Body of pancreas (tissue), 4 donors: ENCODE data around the gene CWC22. TPM values are rescaled to one million over a fixed set of nuclear protein-coding genes. Genes with fewer than 3 reads are reported as not detected.

ENCODE experiments used
- ATAC-seq: fragments of 150-250 bp; one replicate; pipeline ENCODE4 v1.9.1; 2016
- DNase-seq, 4 donors: peaks; one replicate each; pipeline ENCODE4 v3.0.0-alpha.2; 2019
- H3K27ac ChIP-seq, 4 donors: fragments of 200-600 bp; sonication (generic); 1 replicate in 3 of 4; 2 replicates in 1 of 4; pipeline versions ENCODE4 v1.5.1 to v1.6.1; 2016 to 2019; ENCODE audit warnings: mild to moderate bottlenecking in 1 of 4, mixed read lengths in 1 of 4, moderate library complexity in 1 of 4
- H3K27me3 ChIP-seq, 2 donors: fragments of 200-600 bp; sonication (generic); one replicate each; pipeline ENCODE4 v1.6.0; 2016; ENCODE audit warnings: mild to moderate bottlenecking in 1 of 2
- H3K36me3 ChIP-seq, 2 donors: fragments of 200-600 bp; sonication (generic); replicated peaks in 1 of 2; 2 replicates each; pipeline ENCODE4 v1.5.1; 2016; ENCODE audit warnings: low read depth in 2 of 2; ENCODE audit not compliant: insufficient read depth in 1 of 2
- H3K4me1 ChIP-seq: fragments of 200-600 bp; sonication (generic); one replicate; pipeline ENCODE4 v1.6.0; 2016
- H3K4me3 ChIP-seq, 2 donors: fragments of 200-600 bp; sonication (generic); 1 replicate in 1 of 2; 2 replicates in 1 of 2; pipeline ENCODE4 v1.5.1; 2016 to 2019
- H3K9me3 ChIP-seq, 3 donors: fragments of 200-600 bp; sonication (generic); 1 replicate in 2 of 3; 2 replicates in 1 of 3; pipeline ENCODE4 v1.5.1; 2016
- CTCF ChIP-seq, 7 experiments: fragments of 450-650 bp in 4 of 7; fragments of 200-600 bp in 3 of 7; sonication (generic) in 3 of 7; IDR thresholded peaks; one replicate each; pipeline ENCODE4 v1.5.1; 2016 to 2019; ENCODE audit warnings: antibody characterized with exemption in 7 of 7
- POLR2A ChIP-seq, 3 donors: fragments of 450-650 bp; IDR thresholded peaks; one replicate each; pipeline ENCODE4 v1.6.1; 2016; ENCODE audit warnings: antibody characterized with exemption in 3 of 3, mild to moderate bottlenecking in 2 of 3
- WGBS, 2 donors: methylation state at CpG; one replicate each; pipeline ENCODE4 v1.1.5; 2017; 5-methylcytosine and 5-hydroxymethylcytosine counted together
- intact Hi-C: fragments of 100-400 bp; cut with DNase I; formaldehyde crosslinking; loops from one replicate; pipeline ENCODE4 v1.15.1; 2023
- total RNA-seq, 2 donors: library from RNA; depleted of rRNA; stranded (reverse); fragments of >200 nt; gene quantifications; one replicate each; pipeline ENCODE4 v1.1.0, GENCODE V29; 2016

Gene CWC22
- total RNA-seq, 2 donors from 2014 or later, result 8.2 to 11.7 TPM

- intact Hi-C loops, result no loop called here
- Histone ChIP-seq H3K9me3 (no peaks in the 10 kb centered on the region), H3K27ac (no peak overlapping the region), H3K36me3 (no peaks in the 10 kb centered on the region), H3K27me3 (no peaks in the 10 kb centered on the region), H3K4me3 (no peak overlapping the region), H3K4me1 (peaks cover 7% of the 10 kb centered on the region)
- ATAC-seq (no peak), DNase-seq (no peak)
- TF ChIP-seq POLR2A (IDR thresholded peaks at IDR 0.05) (no peak), CTCF (IDR thresholded peaks at IDR 0.05) (no peak)
These were observed 6.7 kb downstream of the CWC22 start for GRCh38 chr2:180000434-180000833.

GRCh38 chr2:179999000-179999399 lies 8.1 kb downstream of the CWC22 start:
- peaks cover 10% of the 10 kb centered on the region for H3K4me1 ChIP-seq
- no peak for TF ChIP-seq CTCF (IDR thresholded peaks at IDR 0.05)
- no peak for TF ChIP-seq POLR2A (IDR thresholded peaks at IDR 0.05)
- H3K27ac ChIP-seq, result no peak overlapping the region
- H3K9me3 ChIP-seq, result no peaks in the 10 kb centered on the region
- DNase-seq (no peak), ATAC-seq (no peak)
- no peaks in the 10 kb centered on the region for H3K36me3 ChIP-seq
- 95 to 96% methylated on average over 4 of the region's 4 CpGs for WGBS, 2 donors
- H3K27me3 ChIP-seq, result no peaks in the 10 kb centered on the region
- no peak overlapping the region for H3K4me3 ChIP-seq
- intact Hi-C loops, result no loop called here

- WGBS, 2 donors, result 93 to 94% methylated on average over 4 of the region's 4 CpGs
- DNase-seq, result no peak
- H3K36me3 ChIP-seq, result peaks cover 0 to 3% of the 10 kb centered on the region in 2 donors
- H3K4me1 ChIP-seq, result peaks cover 10% of the 10 kb centered on the region
- TF ChIP-seq CTCF (IDR thresholded peaks at IDR 0.05), result no peak
- TF ChIP-seq POLR2A (IDR thresholded peaks at IDR 0.05), result no peak
- no peak overlapping the region for H3K27ac ChIP-seq
- intact Hi-C loops, result no loop called here
- no peaks in the 10 kb centered on the region for H3K9me3 ChIP-seq
- no peak overlapping the region for H3K4me3 ChIP-seq
- ATAC-seq, result no peak
- no peaks in the 10 kb centered on the region for H3K27me3 ChIP-seq
These were observed 11.2 kb downstream of the CWC22 start for GRCh38 chr2:179995741-179996515.

GRCh38 chr2:179991344-179991743 lies 15.8 kb downstream of the CWC22 start:
- 86 to 90% methylated on average over 4 of the region's 4 CpGs for WGBS, 2 donors
- Histone ChIP-seq H3K4me1 (peaks cover 10% of the 10 kb centered on the region), H3K27me3 (no peaks in the 10 kb centered on the region), H3K36me3 (peaks cover 0 to 8% of the 10 kb centered on the region in 2 donors), H3K4me3 (no peak overlapping the region), H3K27ac (no peak overlapping the region), H3K9me3 (no peaks in the 10 kb centered on the region)
- ATAC-seq (no peak), DNase-seq (no peak)
- TF ChIP-seq POLR2A (IDR thresholded peaks at IDR 0.05), result no peak
- no peak for TF ChIP-seq CTCF (IDR thresholded peaks at IDR 0.05)
- intact Hi-C loops, result no loop called here
